HG03521 (cell line): ENCODE results near the gene RHOA.
A peak's percentile ranks its signal among the peaks of the same experiment; 100 is the strongest.

Experiments
- ATAC-seq: cut with Tn5 transposase; IDR thresholded peaks from one replicate; pipeline ENCODE4 v1.9.1; 2021; ENCODE audit warnings: mild to moderate bottlenecking, moderate library complexity; ENCODE audit not compliant: unreplicated experiment

The RHOA gene

GRCh38 chr3:49411968-49412631, at the start of gene RHOA, which contains the start of gene TCTA:
Gene RHOA, minus strand, starts transcription at chr3:49411976. Its CDS starts 36,387 bp downstream, at chr3:49375589.
Gene TCTA, plus strand, starts transcription at chr3:49412423. Its CDS starts 4 bp downstream, at chr3:49412427.
- ATAC-seq: peak; percentile 81

DNA sequence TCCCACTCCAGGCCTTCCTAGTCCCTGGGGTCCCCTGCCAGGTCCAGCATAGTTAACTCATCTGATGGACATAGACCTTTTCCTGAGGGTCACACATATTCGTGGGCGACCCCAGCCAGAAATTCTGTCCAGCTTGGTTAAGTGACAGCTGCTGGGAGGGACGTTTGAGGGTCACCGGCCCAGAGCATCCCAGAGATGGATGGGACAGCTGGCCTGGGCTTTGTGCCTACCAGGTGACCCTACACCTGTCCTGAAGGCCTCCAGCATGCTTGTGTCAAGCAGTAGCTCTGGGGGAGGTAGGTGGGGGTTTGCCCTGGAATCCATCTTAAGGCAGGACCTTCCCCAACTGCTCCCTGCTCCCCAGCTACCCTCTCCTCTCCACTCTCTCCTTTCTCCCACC, 49.2 kb upstream of the RHOA start:
- ATAC-seq: no peak

DNA sequence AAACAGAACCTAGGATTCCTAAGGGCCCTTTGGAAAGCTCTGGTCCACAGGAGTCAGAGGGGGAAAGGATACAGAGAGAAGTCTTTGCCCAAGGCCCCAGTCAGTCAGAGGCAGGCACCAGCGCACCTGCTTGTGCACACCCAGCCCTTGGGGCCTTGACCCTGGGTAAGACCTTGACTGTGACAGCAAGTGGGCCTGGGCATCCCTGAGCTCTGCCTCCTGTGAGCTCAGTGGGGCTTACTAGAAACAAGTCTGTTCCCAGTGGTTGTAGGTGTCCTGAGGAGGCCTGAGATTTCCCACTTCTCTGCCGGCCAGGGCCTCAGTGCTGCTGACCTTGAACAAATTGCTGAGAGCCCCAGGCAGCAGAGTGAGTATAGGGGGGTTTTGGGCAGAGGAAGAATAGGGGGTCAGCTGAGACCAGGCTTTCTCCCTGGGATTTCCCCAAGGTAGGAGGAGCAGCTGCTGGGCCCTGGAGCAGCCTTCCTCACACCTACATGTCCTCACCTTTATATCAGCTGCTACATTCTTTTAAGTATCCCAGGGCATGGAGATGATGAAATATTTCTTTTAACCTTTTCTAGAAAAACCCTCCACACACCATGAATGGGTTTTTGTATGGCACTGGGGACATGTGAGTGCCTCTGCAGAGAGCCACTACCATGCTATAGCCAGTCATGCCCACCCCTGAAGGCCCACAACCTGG, 48.6 kb upstream of the RHOA start:
- no peak for ATAC-seq

- no peak for ATAC-seq
These were observed 44.7 kb upstream of the RHOA start for GRCh38 chr3:49456466-49456865.

DNA sequence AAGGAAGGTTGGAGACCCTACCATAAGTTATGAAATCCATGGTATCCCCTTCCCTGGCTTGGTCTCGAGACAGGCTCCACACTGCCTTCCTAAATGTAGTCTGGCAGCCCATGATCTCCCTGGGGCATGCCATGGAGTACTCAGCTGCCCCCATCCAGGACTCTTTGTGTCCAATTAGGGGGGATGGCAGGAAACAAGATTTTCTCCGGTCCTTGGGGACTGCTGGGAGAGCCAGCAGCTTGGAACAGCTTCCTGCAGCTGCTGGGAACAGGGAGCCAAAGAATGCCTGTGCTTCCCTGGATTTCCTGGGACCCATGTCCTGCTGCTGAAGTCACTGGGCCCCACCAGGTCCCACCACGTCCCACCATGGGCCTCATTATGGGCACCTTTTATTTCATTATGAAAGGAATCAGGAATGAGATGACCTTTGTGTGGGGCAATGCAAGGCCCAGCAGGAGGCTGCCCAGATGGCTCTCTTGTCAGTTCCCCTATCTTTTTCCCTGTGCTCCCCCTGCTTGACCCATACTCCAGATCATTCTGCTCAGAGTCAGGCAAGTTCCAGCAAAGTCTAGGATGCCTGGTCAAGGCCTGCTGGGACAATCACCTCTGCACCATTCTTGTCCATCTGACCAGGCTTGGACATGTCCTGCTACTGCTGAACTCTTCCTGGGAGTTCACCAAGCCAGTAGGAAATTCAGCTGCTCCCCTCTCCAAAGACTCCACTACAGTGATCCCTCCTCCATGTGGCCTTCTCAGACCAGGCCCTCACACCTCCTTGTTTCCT, 43.3 kb upstream of the RHOA start:
- ATAC-seq: no peak

DNA sequence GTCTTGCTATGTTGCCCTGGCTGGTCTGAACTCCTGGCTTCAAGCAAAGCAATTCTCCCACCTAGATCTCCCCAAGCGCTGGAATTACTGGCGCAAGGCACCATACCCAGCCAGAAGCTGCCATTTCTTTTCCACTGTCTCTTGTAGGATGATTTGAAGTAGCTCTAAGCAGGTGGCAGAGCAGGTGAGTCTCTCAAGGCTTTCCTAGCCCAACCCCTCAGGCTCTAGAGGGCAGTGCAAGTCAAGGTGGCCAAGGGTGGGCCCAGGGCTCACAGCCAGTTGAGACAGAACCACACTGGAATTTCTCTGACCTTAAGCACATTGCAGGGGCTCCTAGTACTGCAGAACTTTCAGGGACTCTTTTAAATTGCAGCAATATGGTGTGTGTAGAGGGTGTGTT, 42.7 kb upstream of the RHOA start:
- no peak for ATAC-seq

DNA sequence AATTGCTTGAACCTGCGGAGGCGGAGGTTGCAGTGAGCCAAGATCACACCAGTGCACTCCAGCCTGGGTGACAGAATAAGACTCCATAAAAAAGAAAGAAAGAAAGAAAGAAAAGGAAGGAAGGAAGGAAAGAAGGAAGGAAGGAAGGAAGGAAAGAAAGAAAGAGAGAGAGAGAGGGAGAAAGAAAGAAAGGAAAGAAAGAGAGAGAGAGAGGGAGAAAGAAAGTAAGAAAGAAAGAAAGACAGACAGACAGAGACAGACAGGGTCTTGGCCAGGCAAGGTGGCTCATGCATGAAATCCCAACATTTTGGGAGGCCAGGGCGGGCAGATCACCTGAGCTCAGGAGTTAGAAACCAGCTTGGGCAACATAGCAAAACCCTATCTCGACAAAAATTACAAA, 41.8 kb upstream of the RHOA start:
- ATAC-seq: no peak

- no peak for ATAC-seq
These were observed 33.6 kb upstream of the RHOA start for GRCh38 chr3:49445391-49445790.

DNA sequence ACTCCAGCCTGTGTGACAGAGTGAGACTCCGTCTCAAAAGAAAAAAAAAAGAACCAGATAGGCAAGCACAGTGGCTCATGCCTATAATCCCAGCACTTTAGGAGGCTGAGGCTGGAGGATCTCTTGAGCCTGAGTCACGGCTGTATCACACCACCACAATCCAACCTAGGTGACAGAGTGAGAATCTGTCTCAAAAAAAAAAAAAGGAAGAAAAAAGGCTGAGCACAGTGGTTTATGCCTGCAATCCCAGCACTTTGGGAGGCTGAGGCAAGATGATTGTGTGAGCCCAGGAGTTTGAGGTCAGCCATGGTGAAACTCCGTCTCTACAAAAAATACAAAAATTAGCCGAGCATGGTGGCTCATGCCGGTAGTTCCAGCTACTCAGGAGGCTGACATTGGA, 23.0 kb upstream of the RHOA start:
- ATAC-seq: no peak

DNA sequence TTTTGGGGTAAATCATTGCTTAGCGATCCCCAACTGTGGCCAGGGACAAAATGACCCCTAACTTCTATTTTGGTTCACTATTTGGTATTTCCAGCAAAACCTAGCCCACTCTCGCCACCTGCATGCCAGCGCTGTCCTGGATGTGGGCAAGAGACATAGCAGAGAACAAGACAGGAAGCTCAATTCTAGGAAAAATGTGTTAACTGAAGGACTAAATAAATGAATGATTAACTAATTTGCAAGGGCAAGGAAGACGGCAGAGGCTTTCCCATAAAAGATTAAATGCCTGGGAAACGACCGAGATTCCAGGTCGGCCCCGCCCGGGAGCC, 16.9 kb upstream of the RHOA start:
- no peak for ATAC-seq

GRCh38 chr3:49427586-49427985, 15.8 kb upstream of the RHOA start:
- ATAC-seq: no peak

DNA sequence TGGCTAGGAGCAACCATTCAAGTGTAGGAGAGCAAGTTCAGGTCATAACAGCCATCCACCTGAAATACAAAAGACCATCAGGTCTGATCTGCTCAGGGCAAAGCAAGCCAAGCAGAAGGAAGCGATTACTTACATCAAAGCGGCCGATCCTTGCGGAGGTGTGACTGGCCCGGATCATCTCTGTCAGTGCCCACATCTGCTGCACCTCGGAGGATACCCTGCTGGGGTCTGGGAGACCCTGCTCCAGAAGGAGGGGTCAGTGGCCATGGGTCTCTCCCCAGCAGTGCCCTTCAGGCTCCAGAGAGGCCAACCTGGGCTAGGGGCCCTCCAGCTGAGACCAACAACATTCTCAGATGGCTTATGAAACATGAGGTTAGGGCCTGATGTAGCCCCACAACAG, 13.0 kb upstream of the RHOA start:
- ATAC-seq: no peak

DNA sequence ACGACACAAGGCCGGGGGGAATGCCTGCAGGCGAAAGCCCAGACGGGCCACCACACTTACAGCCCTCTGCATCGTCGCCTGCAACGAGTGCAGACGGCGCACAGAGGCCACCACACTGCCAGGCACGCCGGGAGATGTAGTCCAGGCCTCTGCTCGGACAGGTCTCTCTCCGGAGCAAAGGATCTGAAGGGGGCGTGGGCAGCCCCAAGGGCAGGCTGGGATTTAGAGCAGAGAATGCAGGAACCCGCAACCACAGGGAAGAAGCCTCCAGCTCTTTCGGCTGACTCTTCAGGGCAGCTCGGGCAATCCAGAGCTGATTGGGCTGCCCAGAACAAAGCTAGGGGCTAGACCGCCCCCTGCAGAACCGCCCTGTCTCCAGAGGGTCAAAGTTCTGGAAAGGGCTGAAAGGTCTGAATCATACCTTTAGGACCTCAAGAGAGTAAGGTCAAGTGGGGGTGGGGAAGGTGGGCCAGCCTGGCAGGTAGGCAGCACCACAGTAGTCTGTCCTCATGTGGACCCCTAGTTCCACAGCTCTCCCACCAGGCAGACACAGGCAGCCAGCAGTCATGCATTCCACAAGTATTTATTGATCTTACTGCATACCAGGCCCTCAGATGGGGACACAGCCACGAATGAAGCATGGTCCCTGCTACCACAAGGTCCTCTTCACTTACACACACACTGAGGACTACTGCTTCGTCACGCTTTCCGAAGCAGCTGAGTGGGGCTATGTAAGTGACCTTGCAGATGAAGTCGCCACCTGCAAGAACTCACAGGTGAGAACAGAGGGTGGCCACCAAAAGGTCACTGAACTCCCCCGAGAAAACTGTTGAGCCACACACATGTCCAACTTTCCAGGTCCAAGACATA, 10.8 kb upstream of the RHOA start, which contains the start of gene AMT:
Gene AMT, minus strand, starts transcription at position 95 of the 870 bp plus-strand sequence. Its CDS starts 23 bp downstream, at position 72.
- no peak for ATAC-seq

- ATAC-seq: no peak
These were observed 10.2 kb upstream of the RHOA start for GRCh38 chr3:49421890-49422378.

- no peak for ATAC-seq
These were observed 5.8 kb upstream of the RHOA start for GRCh38 chr3:49417516-49418120.

DNA sequence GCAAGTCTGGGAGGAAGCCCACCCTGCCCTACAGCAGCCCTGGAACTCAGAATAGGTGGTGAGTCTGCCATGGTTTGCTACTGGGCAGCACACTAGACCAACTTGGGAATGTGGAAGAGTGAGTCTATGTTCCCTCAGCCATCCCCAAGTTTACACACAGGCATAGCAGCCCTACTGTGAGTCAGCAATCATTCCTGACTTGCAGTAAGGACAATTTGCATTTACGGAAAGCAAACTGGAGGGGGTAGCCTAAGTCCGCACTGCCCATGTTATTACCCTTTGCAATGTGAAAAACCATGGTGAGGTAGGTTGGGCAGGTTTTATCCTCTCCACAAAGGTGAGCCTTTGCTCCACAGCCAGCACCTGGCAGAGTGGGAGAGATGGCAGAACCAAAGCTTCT, 5.1 kb upstream of the RHOA start:
- no peak for ATAC-seq

DNA sequence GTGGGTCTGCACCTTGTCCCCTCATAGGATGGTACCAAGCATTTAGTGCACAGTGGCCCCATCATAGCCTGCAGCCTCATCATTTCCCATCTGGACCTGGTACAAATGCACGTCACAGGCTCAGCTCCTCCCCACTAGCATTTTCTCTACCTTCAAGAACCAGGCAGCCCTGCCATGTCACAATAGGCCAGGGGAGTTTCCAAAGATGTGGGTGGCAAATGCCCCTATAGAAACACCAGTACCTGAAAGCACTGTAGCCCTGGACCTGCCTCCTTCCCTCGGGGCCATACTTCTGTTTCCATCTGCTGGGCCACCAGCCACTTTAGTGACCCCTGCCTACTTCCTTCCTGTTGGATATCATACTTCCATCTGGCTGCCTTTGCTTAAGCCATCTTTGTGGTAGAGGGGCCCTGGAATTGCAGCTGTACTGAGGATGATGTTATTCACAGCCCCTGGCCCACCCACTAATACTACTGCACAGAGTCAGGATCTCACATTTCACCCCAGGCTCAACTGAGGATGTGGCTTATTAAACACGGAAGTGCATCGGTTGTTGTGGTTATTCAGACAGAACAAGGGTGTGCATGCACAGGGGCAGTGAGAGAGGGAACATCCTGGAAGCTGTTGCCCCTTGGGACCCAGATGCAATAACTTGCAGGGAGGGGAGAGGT, 4.3 kb upstream of the RHOA start:
- no peak for ATAC-seq

DNA sequence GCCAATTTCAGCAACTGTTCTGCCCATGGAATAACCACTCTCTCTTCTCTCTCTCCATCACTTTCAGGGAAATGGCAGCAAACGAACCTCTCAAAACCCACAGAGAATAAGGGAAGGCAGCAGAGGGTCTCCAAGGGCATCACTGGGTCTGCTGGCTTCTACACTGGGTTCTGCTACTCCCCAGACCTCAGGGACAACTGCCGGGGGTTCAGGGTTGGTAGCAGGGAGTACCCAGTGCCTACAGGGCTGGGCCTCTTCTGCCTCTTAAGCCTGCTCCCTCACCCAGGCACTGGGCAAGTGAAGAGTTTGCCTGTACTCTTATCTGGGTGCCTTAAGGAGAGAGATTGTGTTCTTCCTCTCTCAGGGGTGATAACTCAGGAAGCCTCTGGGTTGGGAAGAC, 3.0 kb upstream of the RHOA start:
- ATAC-seq: no peak

DNA sequence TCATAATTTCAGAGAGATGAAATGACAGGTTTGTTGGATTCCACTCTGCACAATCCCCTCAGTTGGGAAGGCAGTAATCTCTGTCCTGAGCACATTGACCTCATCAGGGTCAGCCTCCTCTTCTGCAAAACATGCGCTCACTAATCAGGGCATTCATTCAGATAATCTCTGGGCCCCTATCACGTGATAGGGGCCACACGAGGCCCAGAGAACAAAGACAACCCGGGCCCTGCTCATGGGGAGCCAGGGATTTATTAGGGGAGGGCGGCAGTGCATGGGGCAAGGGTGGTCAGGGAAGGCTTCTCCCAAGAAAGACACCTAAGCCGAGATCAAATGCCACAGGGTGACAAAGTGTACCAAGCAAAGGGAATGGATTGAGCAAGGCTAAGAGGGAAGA, 1.6 kb upstream of the RHOA start:
- no peak for ATAC-seq
